ENCODE data around the gene FAM13B.
"Not testable (repeated sequence)": the region's sequence is repeated elsewhere in the genome, so short reads cannot be mapped to it uniquely, and the experiment has no call there.

The FAM13B gene

DNA sequence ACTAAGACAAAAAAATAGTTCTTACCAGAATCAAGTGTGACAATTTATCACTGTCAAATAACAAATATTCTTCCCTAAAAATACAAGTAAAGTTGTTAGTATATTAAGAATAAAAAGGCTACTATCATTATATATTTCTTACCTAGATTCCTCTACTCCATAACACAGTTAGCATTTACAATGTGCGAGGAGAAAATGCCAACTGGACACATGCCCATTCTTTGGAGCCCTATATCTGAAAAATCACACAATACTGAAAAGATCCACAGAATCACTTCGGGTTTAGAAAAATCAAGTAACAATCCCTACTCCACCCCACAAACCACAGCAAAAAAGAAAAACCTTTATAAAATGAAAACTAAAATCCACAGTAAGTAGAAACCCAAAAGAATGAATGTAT, 72.7 kb downstream of the FAM13B start:
- H3K4me3 ChIP-seq (ENCODE audit: low read depth, low read length): no peak overlapping the region
- peaks cover 4% of the 10 kb centered on the region for H3K79me2 ChIP-seq
- no peaks in the 10 kb centered on the region for H3K9me3 ChIP-seq (ENCODE audit: control insufficient read depth, low read length)
- no peak for TF ChIP-seq CTCF (IDR thresholded peaks at IDR 0.05)
- H3K9ac ChIP-seq: no peak overlapping the region
- peaks cover 4% of the 10 kb centered on the region for H3K4me1 ChIP-seq
- no peaks in the 10 kb centered on the region for H3K27me3 ChIP-seq (ENCODE audit: control insufficient read depth, insufficient read depth, low read length)
- H3K36me3 ChIP-seq (ENCODE audit: control insufficient read depth, insufficient read depth, low read length): no peaks in the 10 kb centered on the region
- no peak overlapping the region for H3K27ac ChIP-seq
- no peak overlapping the region for H3K4me2 ChIP-seq (ENCODE audit: low read length)
- no peak overlapping the region for H2AFZ ChIP-seq

- no peak overlapping the region for H2AFZ ChIP-seq
- no peak overlapping the region for H3K27ac ChIP-seq
- H3K9me3 ChIP-seq (ENCODE audit: control insufficient read depth, low read length): no peaks in the 10 kb centered on the region
- peaks cover 4% of the 10 kb centered on the region for H3K4me1 ChIP-seq
- H3K9ac ChIP-seq: no peak overlapping the region
- TF ChIP-seq CTCF (IDR thresholded peaks at IDR 0.05): no peak
- H3K4me3 ChIP-seq (ENCODE audit: low read depth, low read length): no peak overlapping the region
- peaks cover 4% of the 10 kb centered on the region for H3K79me2 ChIP-seq
- no peak overlapping the region for H3K4me2 ChIP-seq (ENCODE audit: low read length)
- H3K36me3 ChIP-seq (ENCODE audit: control insufficient read depth, insufficient read depth, low read length): no peaks in the 10 kb centered on the region
- no peaks in the 10 kb centered on the region for H3K27me3 ChIP-seq (ENCODE audit: control insufficient read depth, insufficient read depth, low read length)
Measured at GRCh38 chr5:137959488-137959887, 73.4 kb downstream of the FAM13B start.

DNA sequence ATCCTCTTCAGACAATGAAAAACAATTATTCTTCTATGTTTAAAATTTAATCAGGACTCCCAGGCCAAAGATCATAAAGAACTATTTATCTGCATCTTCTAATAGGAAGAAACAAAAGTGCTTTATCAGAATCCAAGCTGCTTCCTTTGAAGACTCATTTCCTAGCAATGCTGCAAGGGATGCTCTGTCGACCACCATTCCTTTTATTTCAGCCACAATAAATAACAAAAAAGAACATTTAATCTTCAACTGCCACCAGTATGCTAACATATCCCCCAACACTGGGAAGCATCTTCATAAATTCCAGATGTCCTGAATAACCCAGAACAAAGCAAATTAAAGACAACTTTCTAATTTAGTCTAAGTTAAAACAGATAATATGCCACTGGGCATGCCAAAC, 74.9 kb downstream of the FAM13B start:
- Histone ChIP-seq H3K4me2 (ENCODE audit: low read length) (no peak overlapping the region), H3K9ac (no peak overlapping the region), H3K27me3 (ENCODE audit: control insufficient read depth, insufficient read depth, low read length) (no peaks in the 10 kb centered on the region), H2AFZ (no peak overlapping the region), H3K79me2 (peaks cover 2% of the 10 kb centered on the region), H3K4me1 (peaks cover 4% of the 10 kb centered on the region), H3K36me3 (ENCODE audit: control insufficient read depth, insufficient read depth, low read length) (no peaks in the 10 kb centered on the region), H3K4me3 (ENCODE audit: low read depth, low read length) (no peak overlapping the region), H3K9me3 (ENCODE audit: control insufficient read depth, low read length) (no peaks in the 10 kb centered on the region), H3K27ac (no peak overlapping the region)
- no peak for TF ChIP-seq CTCF (IDR thresholded peaks at IDR 0.05)

GRCh38 chr5:137954131-137954879, 78.6 kb downstream of the FAM13B start:
- Histone ChIP-seq H3K27me3 (ENCODE audit: control insufficient read depth, insufficient read depth, low read length) (no peaks in the 10 kb centered on the region), H3K9me3 (ENCODE audit: control insufficient read depth, low read length) (no peaks in the 10 kb centered on the region), H3K36me3 (ENCODE audit: control insufficient read depth, insufficient read depth, low read length) (no peaks in the 10 kb centered on the region), H3K79me2 (no peaks in the 10 kb centered on the region), H3K4me2 (ENCODE audit: low read length) (no peak overlapping the region), H3K27ac (no peak overlapping the region), H3K9ac (no peak overlapping the region), H3K4me1 (no peaks in the 10 kb centered on the region), H2AFZ (no peak overlapping the region), H3K4me3 (ENCODE audit: low read depth, low read length) (no peak overlapping the region)
- no peak for TF ChIP-seq CTCF (IDR thresholded peaks at IDR 0.05)

DNA sequence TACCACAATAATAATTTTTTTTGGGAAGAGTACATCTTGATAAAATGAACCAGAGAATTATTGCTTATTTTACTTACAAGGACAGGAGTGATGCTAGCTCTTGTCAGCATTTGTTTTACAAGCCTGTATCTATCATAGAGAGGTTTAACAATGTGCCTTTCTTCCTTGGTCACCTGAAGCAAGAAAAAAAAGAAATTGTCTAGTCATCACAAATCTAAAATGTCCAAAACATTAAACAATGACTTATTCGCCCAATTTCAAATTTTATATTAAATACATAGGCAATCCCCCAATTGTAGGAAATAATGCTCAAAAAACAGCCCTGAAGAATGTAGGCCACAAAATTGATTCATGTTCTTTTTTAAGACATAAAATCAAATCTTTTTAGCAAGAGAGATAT, 87.1 kb downstream of the FAM13B start:
- Histone ChIP-seq H3K9me3 (ENCODE audit: control insufficient read depth, low read length) (no peaks in the 10 kb centered on the region), H3K4me2 (ENCODE audit: low read length) (no peak overlapping the region), H3K36me3 (ENCODE audit: control insufficient read depth, insufficient read depth, low read length) (no peaks in the 10 kb centered on the region), H3K79me2 (no peaks in the 10 kb centered on the region), H2AFZ (no peak overlapping the region), H3K27me3 (ENCODE audit: control insufficient read depth, insufficient read depth, low read length) (no peaks in the 10 kb centered on the region), H3K9ac (no peak overlapping the region), H3K4me3 (ENCODE audit: low read depth, low read length) (no peak overlapping the region), H3K4me1 (peaks cover 8% of the 10 kb centered on the region), H3K27ac (no peak overlapping the region)
- TF ChIP-seq CTCF (IDR thresholded peaks at IDR 0.05): no peak

DNA sequence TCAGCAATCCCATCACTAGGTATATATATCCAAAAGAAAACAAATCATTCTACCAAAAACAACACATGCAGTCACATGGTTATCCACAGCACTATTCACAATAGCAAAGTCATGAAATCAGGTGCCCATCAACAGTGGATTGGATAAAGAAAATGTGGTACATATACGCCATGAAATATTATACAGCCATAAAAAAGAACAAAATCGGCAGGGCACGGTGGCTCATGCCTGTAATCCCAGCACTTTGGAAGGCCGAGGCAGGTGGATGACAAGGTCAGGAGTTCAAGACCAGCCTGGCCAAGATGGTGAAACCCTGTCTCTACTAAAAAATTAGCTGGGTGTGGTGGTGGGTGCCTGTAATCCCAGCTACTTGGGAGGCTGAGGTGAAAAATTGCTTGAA, 88.6 kb downstream of the FAM13B start:
- H3K4me1 ChIP-seq; H3K36me3 ChIP-seq (ENCODE audit: control insufficient read depth, insufficient read depth, low read length); H3K9ac ChIP-seq; H3K4me3 ChIP-seq (ENCODE audit: low read depth, low read length); H3K27ac ChIP-seq; H3K9me3 ChIP-seq (ENCODE audit: control insufficient read depth, low read length); H2AFZ ChIP-seq; H3K4me2 ChIP-seq (ENCODE audit: low read length); H3K79me2 ChIP-seq; H3K27me3 ChIP-seq (ENCODE audit: control insufficient read depth, insufficient read depth, low read length): not testable (repeated sequence)
